ENCODE data around the gene AKT3. TPM values are rescaled to one million over a fixed set of nuclear protein-coding genes. Genes with fewer than 3 reads are reported as not detected.

AKT3 gene
- total RNA-seq, 2 experiments from 2014 or later: 29.3 to 34.6 TPM

- Mint-ChIP-seq H3K27ac (no peak overlapping the region), H3K4me3 (no peak overlapping the region)
These were observed 342.9 kb downstream of the AKT3 start for GRCh38 chr1:243507001-243507671.

GRCh38 chr1:243505986-243506689 lies 343.9 kb downstream of the AKT3 start:
- ChIA-PET CTCF (no interaction called here), POLR2A (interaction anchor here (0.6 kb wide), 1 partner anchor 1252 kb away, joined by 5 read pairs; no protein-coding TSS in a partner anchor)
- ATAC-seq (no peak), DNase-seq (no peak)
- H3K4me3 Mint-ChIP-seq: no peak overlapping the region
- H3K27ac Mint-ChIP-seq: no peak overlapping the region
- no peaks in the 10 kb centered on the region for H3K9me3 Mint-ChIP-seq (ENCODE audit: low read depth)
- peaks cover 21% of the 10 kb centered on the region for H3K4me1 Mint-ChIP-seq
- intact Hi-C loops (cut with DNase I, micrococcal nuclease): no loop called here
- H3K27me3 Mint-ChIP-seq: no peaks in the 10 kb centered on the region
- peaks cover 29% of the 10 kb centered on the region for H3K36me3 Mint-ChIP-seq (ENCODE audit: low read depth)

More at GRCh38 chr1:243507001-243507671, 342.9 kb downstream of the AKT3 start:
- POLR2A ChIA-PET: interaction anchor here (0.6 kb wide), 2 partner anchors 85 to 1251 kb away, joined by 5 to 6 read pairs; no protein-coding TSS in a partner anchor
- no peak for DNase-seq
- Mint-ChIP-seq H3K9me3 (ENCODE audit: low read depth) (no peaks in the 10 kb centered on the region), H3K27me3 (no peaks in the 10 kb centered on the region), H3K36me3 (ENCODE audit: low read depth) (peaks cover 31% of the 10 kb centered on the region), H3K4me1 (peaks cover 21% of the 10 kb centered on the region)
- CTCF ChIA-PET: interaction anchor here (0.7 to 1.1 kb wide), 2 partner anchors 19 to 244 kb away, joined by 3 read pairs; no protein-coding TSS in a partner anchor
- intact Hi-C loops (cut with DNase I, micrococcal nuclease): no loop called here
- no peak for ATAC-seq

GRCh38 chr1:243503155-243503554 lies 346.9 kb downstream of the AKT3 start:
- Mint-ChIP-seq H3K4me1 (peaks cover 5% of the 10 kb centered on the region), H3K4me3 (no peak overlapping the region), H3K27me3 (no peaks in the 10 kb centered on the region), H3K27ac (peak overlapping the region; percentile 52), H3K36me3 (ENCODE audit: low read depth) (peaks cover 27% of the 10 kb centered on the region), H3K9me3 (ENCODE audit: low read depth) (no peaks in the 10 kb centered on the region)
- CTCF ChIA-PET: interaction anchor here (1.0 to 1.1 kb wide), 2 partner anchors 9 to 22 kb away, joined by 3 read pairs; no protein-coding TSS in a partner anchor
- no peak for ATAC-seq
- POLR2A ChIA-PET: no interaction called here
- no peak for DNase-seq
- intact Hi-C loops (cut with DNase I, micrococcal nuclease): no loop called here

- H3K4me1 Mint-ChIP-seq: no peaks in the 10 kb centered on the region
- H3K27me3 Mint-ChIP-seq: no peaks in the 10 kb centered on the region
- intact Hi-C loops (cut with DNase I, micrococcal nuclease): no loop called here
- ChIA-PET POLR2A (no interaction called here), CTCF (no interaction called here)
- ATAC-seq (no peak), DNase-seq (no peak)
- H3K27ac Mint-ChIP-seq: no peak overlapping the region
- no peak overlapping the region for H3K4me3 Mint-ChIP-seq
- peaks cover 26% of the 10 kb centered on the region for H3K36me3 Mint-ChIP-seq (ENCODE audit: low read depth)
- H3K9me3 Mint-ChIP-seq (ENCODE audit: low read depth): no peaks in the 10 kb centered on the region
These were observed 349.0 kb downstream of the AKT3 start for GRCh38 chr1:243501002-243501401.

GRCh38 chr1:243500512-243500911 lies 349.5 kb downstream of the AKT3 start:
- Mint-ChIP-seq H3K4me1 (no peaks in the 10 kb centered on the region), H3K27ac (no peak overlapping the region), H3K27me3 (no peaks in the 10 kb centered on the region), H3K36me3 (ENCODE audit: low read depth) (peaks cover 25% of the 10 kb centered on the region), H3K9me3 (ENCODE audit: low read depth) (no peaks in the 10 kb centered on the region), H3K4me3 (no peak overlapping the region)
- DNase-seq: no peak
- ATAC-seq: no peak
- CTCF ChIA-PET: no interaction called here
- POLR2A ChIA-PET: no interaction called here
- intact Hi-C loops (cut with DNase I, micrococcal nuclease): no loop called here

- no peaks in the 10 kb centered on the region for H3K27me3 Mint-ChIP-seq
- peaks cover 19% of the 10 kb centered on the region for H3K36me3 Mint-ChIP-seq (ENCODE audit: low read depth)
- H3K4me3 Mint-ChIP-seq: no peak overlapping the region
- ChIA-PET POLR2A (no interaction called here), CTCF (no interaction called here)
- H3K27ac Mint-ChIP-seq: peak overlapping the region; percentile 56
- H3K9me3 Mint-ChIP-seq (ENCODE audit: low read depth): no peaks in the 10 kb centered on the region
- intact Hi-C loops (cut with DNase I, micrococcal nuclease): no loop called here
- no peak for DNase-seq
- H3K4me1 Mint-ChIP-seq: no peaks in the 10 kb centered on the region
- ATAC-seq: no peak
These were observed 350.3 kb downstream of the AKT3 start for GRCh38 chr1:243499711-243500110.

- intact Hi-C loops (cut with DNase I, micrococcal nuclease): no loop called here
- ATAC-seq: no peak
These were observed 350.8 kb downstream of the AKT3 start for GRCh38 chr1:243499248-243499647.

GRCh38 chr1:243497939-243498681 lies 351.9 kb downstream of the AKT3 start:
- DNase-seq: no peak
- ATAC-seq: no peak
- ChIA-PET CTCF (no interaction called here), POLR2A (no interaction called here)
- Mint-ChIP-seq H3K9me3 (ENCODE audit: low read depth) (no peaks in the 10 kb centered on the region), H3K27me3 (no peaks in the 10 kb centered on the region), H3K4me1 (no peaks in the 10 kb centered on the region), H3K36me3 (ENCODE audit: low read depth) (peaks cover 11% of the 10 kb centered on the region), H3K4me3 (no peak overlapping the region), H3K27ac (no peak overlapping the region)
- intact Hi-C loops (cut with DNase I, micrococcal nuclease): no loop called here

More at GRCh38 chr1:243499248-243499647, 350.8 kb downstream of the AKT3 start:
- H3K4me3 Mint-ChIP-seq: no peak overlapping the region
- H3K9me3 Mint-ChIP-seq (ENCODE audit: low read depth): no peaks in the 10 kb centered on the region
- H3K4me1 Mint-ChIP-seq: no peaks in the 10 kb centered on the region
- ChIA-PET CTCF (no interaction called here), POLR2A (no interaction called here)
- H3K36me3 Mint-ChIP-seq (ENCODE audit: low read depth): peaks cover 19% of the 10 kb centered on the region
- H3K27ac Mint-ChIP-seq: no peak overlapping the region
- H3K27me3 Mint-ChIP-seq: no peaks in the 10 kb centered on the region
- no peak for DNase-seq

GRCh38 chr1:243496806-243497205 lies 353.2 kb downstream of the AKT3 start:
- DNase-seq: no peak
- H3K4me3 Mint-ChIP-seq: no peak overlapping the region
- H3K36me3 Mint-ChIP-seq (ENCODE audit: low read depth): peaks cover 4% of the 10 kb centered on the region
- intact Hi-C loops (cut with DNase I, micrococcal nuclease): no loop called here
- H3K27ac Mint-ChIP-seq: no peak overlapping the region
- no peak for ATAC-seq
- POLR2A ChIA-PET: no interaction called here
- CTCF ChIA-PET: no interaction called here
- H3K4me1 Mint-ChIP-seq: no peaks in the 10 kb centered on the region
- H3K27me3 Mint-ChIP-seq: no peaks in the 10 kb centered on the region
- H3K9me3 Mint-ChIP-seq (ENCODE audit: low read depth): no peaks in the 10 kb centered on the region

GRCh38 chr1:243496187-243496646 lies 353.8 kb downstream of the AKT3 start:
- Mint-ChIP-seq H3K36me3 (ENCODE audit: low read depth) (peaks cover 4% of the 10 kb centered on the region), H3K27me3 (no peaks in the 10 kb centered on the region), H3K4me1 (no peaks in the 10 kb centered on the region), H3K4me3 (no peak overlapping the region), H3K9me3 (ENCODE audit: low read depth) (no peaks in the 10 kb centered on the region), H3K27ac (no peak overlapping the region)
- CTCF ChIA-PET: no interaction called here
- POLR2A ChIA-PET: no interaction called here
- ATAC-seq (no peak), DNase-seq (no peak)
- intact Hi-C loops (cut with DNase I, micrococcal nuclease): no loop called here

GRCh38 chr1:243495442-243496186 lies 354.4 kb downstream of the AKT3 start:
- no peaks in the 10 kb centered on the region for H3K4me1 Mint-ChIP-seq
- CTCF ChIA-PET: no interaction called here

More at GRCh38 chr1:243495442-243496186, 354.4 kb downstream of the AKT3 start:
- DNase-seq (no peak), ATAC-seq (no peak)
- Mint-ChIP-seq H3K27ac (no peak overlapping the region), H3K4me3 (no peak overlapping the region), H3K27me3 (no peaks in the 10 kb centered on the region), H3K9me3 (ENCODE audit: low read depth) (no peaks in the 10 kb centered on the region), H3K36me3 (ENCODE audit: low read depth) (peaks cover 4% of the 10 kb centered on the region)
- POLR2A ChIA-PET: no interaction called here
- intact Hi-C loops (cut with DNase I, micrococcal nuclease): no loop called here

Data from activated CD4-positive, alpha-beta T cell treated with anti-CD3 and anti-CD28 coated beads for 36 hours (primary cell).